ENCODE measurements around the gene MAGI2. TPM values are rescaled to one million over a fixed set of nuclear protein-coding genes. Genes with fewer than 3 reads are reported as not detected.

The MAGI2 gene
- polyA plus RNA-seq, 3 donors = 0.03 to 0.11 TPM; not detected in 1

- no peak overlapping the region for H3K27ac ChIP-seq (ENCODE audit: low read depth in 1 of 2, low read length in 2 of 2)
- no peak overlapping the region for H3K4me2 ChIP-seq (replicated peaks; ENCODE audit: extremely low read depth, low read length, poor library complexity, severe bottlenecking)
- H2AFZ ChIP-seq (ENCODE audit: insufficient read depth, low read depth, low read length, poor library complexity, severe bottlenecking) = no peak overlapping the region
- no CpG with 5 or more reads among the region's 2 CpGs for WGBS (ENCODE audit: insufficient coverage)
- Mint-ChIP-seq H3K9me3 (peaks cover 0 to 7% (median 2%) of the 10 kb centered on the region in 7 donors), H3K27ac (no peak overlapping the region), H3K4me3 (no peak overlapping the region), H3K27me3 (ENCODE audit: low read depth in 3 of 3) (no peaks in the 10 kb centered on the region), H3K4me1 (no peaks in the 10 kb centered on the region), H3K36me3 (no peaks in the 10 kb centered on the region)
- intact Hi-C loops (cut with micrococcal nuclease) = no loop called here
- H3K79me2 ChIP-seq (ENCODE audit: insufficient read depth, low read length) = no peaks in the 10 kb centered on the region
- no peaks in the 10 kb centered on the region for H3K36me3 ChIP-seq (replicated peaks in 1 of 2; ENCODE audit: control insufficient read depth in 1 of 2, insufficient read depth in 2 of 2, low read length in 2 of 2)
- TF ChIP-seq, protein P1, sequence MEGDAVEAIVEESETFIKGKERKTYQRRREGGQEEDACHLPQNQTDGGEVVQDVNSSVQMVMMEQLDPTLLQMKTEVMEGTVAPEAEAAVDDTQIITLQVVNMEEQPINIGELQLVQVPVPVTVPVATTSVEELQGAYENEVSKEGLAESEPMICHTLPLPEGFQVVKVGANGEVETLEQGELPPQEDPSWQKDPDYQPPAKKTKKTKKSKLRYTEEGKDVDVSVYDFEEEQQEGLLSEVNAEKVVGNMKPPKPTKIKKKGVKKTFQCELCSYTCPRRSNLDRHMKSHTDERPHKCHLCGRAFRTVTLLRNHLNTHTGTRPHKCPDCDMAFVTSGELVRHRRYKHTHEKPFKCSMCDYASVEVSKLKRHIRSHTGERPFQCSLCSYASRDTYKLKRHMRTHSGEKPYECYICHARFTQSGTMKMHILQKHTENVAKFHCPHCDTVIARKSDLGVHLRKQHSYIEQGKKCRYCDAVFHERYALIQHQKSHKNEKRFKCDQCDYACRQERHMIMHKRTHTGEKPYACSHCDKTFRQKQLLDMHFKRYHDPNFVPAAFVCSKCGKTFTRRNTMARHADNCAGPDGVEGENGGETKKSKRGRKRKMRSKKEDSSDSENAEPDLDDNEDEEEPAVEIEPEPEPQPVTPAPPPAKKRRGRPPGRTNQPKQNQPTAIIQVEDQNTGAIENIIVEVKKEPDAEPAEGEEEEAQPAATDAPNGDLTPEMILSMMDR (IDR thresholded peaks at IDR 0.05) = no peak
- H3K4me1 ChIP-seq (ENCODE audit: control insufficient read depth in 1 of 2, insufficient read depth in 2 of 2, low read length in 2 of 2) = no peaks in the 10 kb centered on the region
- no peaks in the 10 kb centered on the region for H3K9me3 ChIP-seq (replicated peaks in 1 of 2; ENCODE audit: control insufficient read depth in 1 of 2, insufficient read depth in 1 of 2, low read length in 2 of 2)
- H3K4me3 ChIP-seq (replicated peaks in 1 of 3; ENCODE audit: low read depth in 2 of 3, low read length in 3 of 3) = no peak overlapping the region
- DNase-seq = no peak
- no peaks in the 10 kb centered on the region for H3K27me3 ChIP-seq (ENCODE audit: control insufficient read depth in 2 of 2, insufficient read depth in 2 of 2, low read length in 2 of 2)
- no peak overlapping the region for H3K9ac ChIP-seq (ENCODE audit: insufficient read depth, low read length, poor library complexity, severe bottlenecking)
- no peaks in the 10 kb centered on the region for H4K20me1 ChIP-seq (ENCODE audit: insufficient read depth, low read length)
Observed at GRCh38 chr7:78794101-78794500, 659.4 kb downstream of the MAGI2 start.

DNA sequence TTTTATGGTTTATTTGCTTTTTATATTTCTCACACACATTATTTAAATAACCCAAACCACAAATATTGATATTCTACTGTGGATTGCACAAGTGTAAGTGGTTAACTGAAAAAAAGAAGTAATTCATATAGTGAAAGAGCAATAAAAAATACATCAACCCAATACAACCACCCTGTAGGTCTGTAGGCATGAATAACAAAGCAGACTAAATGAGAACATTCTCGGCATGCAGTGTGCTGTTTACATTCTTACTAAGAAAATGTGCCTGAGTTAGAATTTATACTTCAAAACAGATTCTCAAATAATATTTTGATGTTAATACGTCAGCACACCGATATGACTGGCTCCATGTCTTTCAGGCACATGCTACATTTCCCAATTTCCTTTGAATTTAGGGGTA lies 660.8 kb downstream of the MAGI2 start:
- Histone ChIP-seq H3K36me3 (replicated peaks in 1 of 2; ENCODE audit: control insufficient read depth in 1 of 2, insufficient read depth in 2 of 2, low read length in 2 of 2) (no peaks in the 10 kb centered on the region), H3K4me2 (replicated peaks; ENCODE audit: extremely low read depth, low read length, poor library complexity, severe bottlenecking) (no peak overlapping the region), H3K9me3 (replicated peaks in 1 of 2; ENCODE audit: control insufficient read depth in 1 of 2, insufficient read depth in 1 of 2, low read length in 2 of 2) (no peaks in the 10 kb centered on the region), H3K4me3 (replicated peaks in 1 of 3; ENCODE audit: low read depth in 2 of 3, low read length in 3 of 3) (no peak overlapping the region), H3K27ac (ENCODE audit: low read depth in 1 of 2, low read length in 2 of 2) (no peak overlapping the region), H3K79me2 (ENCODE audit: insufficient read depth, low read length) (no peaks in the 10 kb centered on the region), H4K20me1 (ENCODE audit: insufficient read depth, low read length) (no peaks in the 10 kb centered on the region), H3K9ac (ENCODE audit: insufficient read depth, low read length, poor library complexity, severe bottlenecking) (no peak overlapping the region), H2AFZ (ENCODE audit: insufficient read depth, low read depth, low read length, poor library complexity, severe bottlenecking) (no peak overlapping the region), H3K4me1 (ENCODE audit: control insufficient read depth in 1 of 2, insufficient read depth in 2 of 2, low read length in 2 of 2) (no peaks in the 10 kb centered on the region), H3K27me3 (ENCODE audit: control insufficient read depth in 2 of 2, insufficient read depth in 2 of 2, low read length in 2 of 2) (no peaks in the 10 kb centered on the region)
- H3K4me1 Mint-ChIP-seq = no peaks in the 10 kb centered on the region
- intact Hi-C loops (cut with micrococcal nuclease) = no loop called here
- H3K27ac Mint-ChIP-seq = no peak overlapping the region
- no peaks in the 10 kb centered on the region for H3K36me3 Mint-ChIP-seq
- H3K9me3 Mint-ChIP-seq = peaks cover 0 to 5% (median 1%) of the 10 kb centered on the region in 7 donors
- no peaks in the 10 kb centered on the region for H3K27me3 Mint-ChIP-seq (ENCODE audit: low read depth in 3 of 3)
- no peak for DNase-seq
- WGBS (ENCODE audit: insufficient coverage) = no CpG with 5 or more reads among the region's 3 CpGs
- TF ChIP-seq, protein P1 (IDR thresholded peaks at IDR 0.05) = no peak
- no peak overlapping the region for H3K4me3 Mint-ChIP-seq

All from CD14-positive monocyte (primary cell).